Immature natural killer cell (primary cell): ENCODE measurements around the gene RCC2. TPM values are rescaled to one million over a fixed set of nuclear protein-coding genes. Genes with fewer than 3 reads are reported as not detected.
"Not testable (repeated sequence)": the region's sequence is repeated elsewhere in the genome, so short reads cannot be mapped to it uniquely, and the experiment has no call there.

ENCODE experiments used
- DNase-seq, 3 donors: peaks; one replicate each; pipeline ENCODE4 v3.0.0; 2022; ENCODE audit warnings: mixed read lengths in 1 of 3
- H3K27ac Mint-ChIP-seq, 6 donors: one replicate each; pipeline ENCODE4 v1.8.0; 2020; ENCODE audit warnings: mixed read lengths in 6 of 6, mild to moderate bottlenecking in 5 of 6, inconsistent platforms in 4 of 6, moderate library complexity in 3 of 6
- H3K27me3 Mint-ChIP-seq, 3 donors: one replicate each; pipeline ENCODE4 v1.8.0; 2020 to 2021; ENCODE audit warnings: low read depth in 3 of 3, mild to moderate bottlenecking in 3 of 3, mixed read lengths in 3 of 3, moderate library complexity in 3 of 3, inconsistent platforms in 1 of 3
- H3K36me3 Mint-ChIP-seq, 3 donors: one replicate each; pipeline ENCODE4 v1.8.0; 2020; ENCODE audit warnings: mixed read lengths in 3 of 3, inconsistent platforms in 2 of 3, mild to moderate bottlenecking in 2 of 3
- H3K4me1 Mint-ChIP-seq, 2 donors: one replicate each; pipeline ENCODE4 v1.8.0; 2020; ENCODE audit warnings: inconsistent platforms in 2 of 2, mild to moderate bottlenecking in 2 of 2, mixed read lengths in 2 of 2, moderate library complexity in 1 of 2
- H3K4me3 Mint-ChIP-seq, 5 donors: one replicate each; pipeline ENCODE4 v1.8.0; 2020; ENCODE audit warnings: mild to moderate bottlenecking in 5 of 5, mixed read lengths in 5 of 5, inconsistent platforms in 3 of 5, moderate library complexity in 3 of 5
- H3K9me3 Mint-ChIP-seq, 6 donors: one replicate each; pipeline ENCODE4 v1.8.0; 2020; ENCODE audit warnings: mild to moderate bottlenecking in 6 of 6, mixed read lengths in 6 of 6, inconsistent platforms in 4 of 6, moderate library complexity in 3 of 6
- polyA plus RNA-seq, 3 donors: library from polyadenylated mRNA; unstranded; fragments of 300-500 nt; fragmentation: Illumina TruSeq; gene quantifications; one replicate each; pipeline ENCODE4 v1.2.3, GENCODE V29; 2021

The RCC2 gene
- polyA plus RNA-seq, 3 donors from 2014 or later = 22.8 to 35.5 (median 28.1) TPM

DNA sequence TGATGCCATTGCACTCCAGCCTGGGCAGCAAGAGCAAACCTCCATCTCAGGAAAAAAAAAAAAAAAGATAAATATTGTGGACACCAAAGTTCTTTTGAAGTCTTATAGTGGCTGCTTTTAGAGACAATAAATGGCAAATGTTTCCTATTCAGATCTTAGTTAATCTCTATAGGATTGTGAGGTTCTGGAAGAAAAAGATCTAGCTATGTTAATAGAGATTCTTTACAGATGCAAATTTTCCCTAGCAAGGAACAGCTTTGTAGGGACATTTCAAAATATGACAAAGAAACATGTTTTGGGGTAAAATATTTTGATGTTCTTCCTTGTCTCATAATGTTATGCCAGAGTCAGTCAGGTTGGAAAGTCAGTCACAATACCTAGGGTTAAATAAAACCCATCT is 24.5 kb upstream of the RCC2 start:
- DNase-seq = no peak
- Mint-ChIP-seq H3K36me3 (no peaks in the 10 kb centered on the region), H3K4me1 (no peaks in the 10 kb centered on the region), H3K4me3 (no peak overlapping the region), H3K27me3 (peaks cover 0 to 2% (median 1%) of the 10 kb centered on the region in 3 donors), H3K9me3 (no peaks in the 10 kb centered on the region), H3K27ac (no peak overlapping the region)

DNA sequence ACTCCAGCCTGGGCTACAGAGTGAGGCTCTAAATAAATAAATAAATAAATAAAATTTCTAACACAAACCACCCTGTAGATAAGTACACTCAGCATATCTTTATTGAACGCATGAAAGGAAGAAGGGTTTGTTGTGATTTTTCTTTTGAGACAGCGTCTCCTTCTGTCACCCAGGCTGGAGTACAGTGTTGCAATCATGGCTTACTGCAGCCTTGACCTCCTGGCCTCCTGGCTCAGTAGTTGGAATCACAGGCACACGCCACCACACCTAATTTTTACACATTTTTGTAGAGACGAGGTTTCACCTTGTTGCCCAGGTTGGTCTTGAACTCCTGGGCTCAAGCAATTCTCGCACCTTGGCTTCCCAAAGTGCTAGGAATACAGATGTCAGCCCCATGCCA is 23.2 kb upstream of the RCC2 start:
- H3K4me1 Mint-ChIP-seq = no peaks in the 10 kb centered on the region
- no peaks in the 10 kb centered on the region for H3K9me3 Mint-ChIP-seq
- H3K4me3 Mint-ChIP-seq = no peak overlapping the region
- no peak for DNase-seq
- H3K27ac Mint-ChIP-seq = no peak overlapping the region
- H3K36me3 Mint-ChIP-seq = no peaks in the 10 kb centered on the region
- peaks cover 1 to 3% (median 2%) of the 10 kb centered on the region in 3 donors for H3K27me3 Mint-ChIP-seq

DNA sequence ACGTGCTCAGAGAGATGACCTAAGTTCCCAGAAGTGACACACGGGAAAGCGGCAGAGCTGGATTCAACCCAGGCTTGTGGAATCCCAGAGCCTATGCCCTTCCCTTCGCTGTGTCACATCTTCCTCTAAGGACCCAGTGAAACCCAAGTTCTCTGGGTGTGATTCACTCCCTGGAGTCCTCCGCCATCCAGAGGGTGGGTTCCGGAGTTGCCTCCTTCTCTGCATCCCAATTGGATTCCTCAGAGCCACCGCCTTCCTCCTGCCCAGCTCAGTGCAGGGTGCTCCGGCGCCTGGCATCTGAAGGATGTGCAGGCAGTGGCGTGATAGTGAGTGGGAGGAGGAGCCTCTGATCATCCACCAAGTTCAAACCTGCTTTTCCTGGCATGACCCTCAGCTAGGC is 20.7 kb upstream of the RCC2 start:
- no peak overlapping the region for H3K27ac Mint-ChIP-seq
- no peaks in the 10 kb centered on the region for H3K9me3 Mint-ChIP-seq
- no peak overlapping the region for H3K4me3 Mint-ChIP-seq
- no peaks in the 10 kb centered on the region for H3K36me3 Mint-ChIP-seq
- no peak for DNase-seq
- H3K4me1 Mint-ChIP-seq = no peaks in the 10 kb centered on the region
- H3K27me3 Mint-ChIP-seq = peaks cover 1 to 5% (median 2%) of the 10 kb centered on the region in 3 donors

DNA sequence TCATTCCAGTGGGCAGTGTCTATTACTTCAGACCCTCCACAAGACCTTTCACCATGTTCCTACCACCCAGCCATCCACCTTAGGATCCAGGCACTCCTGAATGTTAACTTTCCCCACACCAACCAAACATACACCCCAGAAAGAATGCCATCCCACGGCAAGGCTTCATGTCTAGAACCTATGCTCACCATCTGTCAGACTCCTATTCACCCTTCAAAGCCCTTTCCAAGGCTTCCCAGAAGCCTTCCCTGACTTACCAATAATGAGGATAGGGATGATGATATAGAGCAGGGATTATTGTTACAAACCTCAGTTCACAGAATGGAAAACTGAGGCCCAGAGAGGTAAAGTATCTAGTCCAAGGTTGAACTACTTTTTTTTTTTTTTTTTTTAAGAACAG is 19.3 kb upstream of the RCC2 start:
- H3K27me3 Mint-ChIP-seq = peaks cover 1 to 5% (median 2%) of the 10 kb centered on the region in 3 donors
- no peak overlapping the region for H3K4me3 Mint-ChIP-seq
- H3K27ac Mint-ChIP-seq = no peak overlapping the region
- H3K4me1 Mint-ChIP-seq = no peaks in the 10 kb centered on the region
- no peaks in the 10 kb centered on the region for H3K36me3 Mint-ChIP-seq
- DNase-seq = no peak
- no peaks in the 10 kb centered on the region for H3K9me3 Mint-ChIP-seq

DNA sequence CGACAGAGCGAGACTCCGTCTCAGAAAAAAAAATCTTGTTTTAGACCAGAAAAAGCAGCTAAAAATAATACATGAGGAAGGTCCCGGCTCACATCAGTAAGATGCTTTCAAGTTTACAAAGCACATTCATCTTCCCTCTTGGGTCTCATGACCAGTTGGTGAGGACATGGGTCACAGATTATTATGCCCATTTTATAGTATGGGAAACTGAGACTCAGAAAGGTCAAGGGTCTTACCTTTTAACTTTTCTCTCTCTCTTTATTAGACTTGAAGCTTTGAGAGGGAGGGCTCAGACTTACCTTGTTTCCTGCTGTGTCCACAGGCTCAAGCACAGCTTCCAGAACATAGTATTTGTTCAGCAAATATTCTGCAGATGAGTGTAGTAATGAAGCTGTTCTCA is 13.2 kb upstream of the RCC2 start:
- Mint-ChIP-seq H3K9me3 (no peaks in the 10 kb centered on the region), H3K4me1 (no peaks in the 10 kb centered on the region), H3K4me3 (no peak overlapping the region), H3K36me3 (no peaks in the 10 kb centered on the region), H3K27ac (no peak overlapping the region), H3K27me3 (peaks cover 0 to 3% (median 2%) of the 10 kb centered on the region in 3 donors)
- DNase-seq = no peak

DNA sequence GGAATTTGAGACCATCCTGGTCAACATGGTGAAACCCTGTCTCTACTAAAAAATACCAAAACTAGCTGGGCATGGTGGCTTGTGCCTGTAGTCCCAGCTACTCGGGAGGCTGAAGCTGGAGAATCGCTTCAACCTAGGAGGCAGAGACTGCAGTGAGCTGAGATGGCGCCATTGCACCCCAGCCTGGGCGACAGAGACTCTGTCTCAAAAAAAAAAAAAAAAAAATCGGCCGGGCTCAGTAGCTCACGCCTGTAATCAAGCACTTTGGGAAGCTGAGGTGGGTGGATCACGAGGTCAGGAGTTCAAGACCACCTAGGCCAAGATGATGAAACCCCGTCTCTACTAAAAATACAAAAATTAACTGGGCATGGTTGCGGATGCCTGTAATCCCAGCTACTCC is 12.7 kb upstream of the RCC2 start:
- H3K27ac Mint-ChIP-seq, DNase-seq: not testable (repeated sequence)

DNA sequence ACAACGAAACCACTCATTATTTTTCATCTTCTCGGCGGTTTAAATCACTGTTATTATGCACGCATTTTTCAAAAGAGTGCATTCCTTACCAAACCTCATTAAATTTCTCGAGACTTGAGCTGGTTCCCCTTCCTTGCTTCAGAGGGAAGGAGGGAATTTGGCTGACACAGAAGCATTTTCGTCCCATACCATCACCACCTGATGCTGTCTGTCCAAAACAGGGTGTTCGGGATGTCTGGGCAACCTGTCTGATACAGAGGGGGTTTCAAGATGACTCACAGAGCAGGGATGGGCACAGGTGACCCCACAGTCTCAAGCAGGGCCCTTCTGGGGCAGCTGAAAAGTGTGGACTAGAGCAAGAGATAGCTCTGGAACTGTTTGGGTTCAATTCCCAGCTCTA is 12.3 kb upstream of the RCC2 start:
- Mint-ChIP-seq H3K27me3 (peaks cover 0 to 3% (median 0%) of the 10 kb centered on the region in 3 donors), H3K36me3 (no peaks in the 10 kb centered on the region), H3K9me3 (no peaks in the 10 kb centered on the region), H3K4me3 (no peak overlapping the region), H3K27ac (no peak overlapping the region), H3K4me1 (no peaks in the 10 kb centered on the region)
- DNase-seq = no peak

More for the DNA sequence above, 12.7 kb upstream of the RCC2 start:
- H3K27me3 Mint-ChIP-seq, H3K36me3 Mint-ChIP-seq, H3K4me3 Mint-ChIP-seq, H3K9me3 Mint-ChIP-seq, H3K4me1 Mint-ChIP-seq: not testable (repeated sequence)

DNA sequence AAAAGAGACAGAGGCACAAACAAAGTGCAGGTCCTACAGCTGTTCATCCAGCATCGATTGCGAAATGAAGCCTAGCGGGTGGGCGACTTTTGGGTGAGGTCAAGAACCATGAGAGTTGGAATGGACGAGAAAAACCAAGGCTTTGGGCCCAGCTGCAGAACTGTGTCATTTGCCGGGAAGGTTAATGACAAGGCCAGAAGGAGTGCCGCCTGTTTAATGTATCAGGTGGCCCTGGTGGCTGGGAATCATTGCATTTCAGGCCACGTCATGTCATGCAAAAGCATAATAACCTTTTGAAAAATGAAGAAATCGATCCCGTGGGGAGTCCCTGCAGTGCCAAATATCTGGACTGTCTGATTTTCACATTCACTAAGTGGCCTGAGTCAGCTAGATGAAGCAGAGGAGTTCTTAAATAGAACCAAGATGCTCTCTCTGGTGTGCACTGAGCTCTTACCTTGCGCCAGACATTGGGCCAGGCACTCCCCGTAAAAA is 8.1 kb upstream of the RCC2 start:
- Mint-ChIP-seq H3K27me3 (peaks cover 1 to 3% (median 2%) of the 10 kb centered on the region in 3 donors), H3K9me3 (peaks cover 0 to 3% (median 0%) of the 10 kb centered on the region in 6 donors), H3K27ac (no peak overlapping the region), H3K36me3 (no peaks in the 10 kb centered on the region), H3K4me1 (no peaks in the 10 kb centered on the region), H3K4me3 (no peak overlapping the region)
- no peak for DNase-seq

DNA sequence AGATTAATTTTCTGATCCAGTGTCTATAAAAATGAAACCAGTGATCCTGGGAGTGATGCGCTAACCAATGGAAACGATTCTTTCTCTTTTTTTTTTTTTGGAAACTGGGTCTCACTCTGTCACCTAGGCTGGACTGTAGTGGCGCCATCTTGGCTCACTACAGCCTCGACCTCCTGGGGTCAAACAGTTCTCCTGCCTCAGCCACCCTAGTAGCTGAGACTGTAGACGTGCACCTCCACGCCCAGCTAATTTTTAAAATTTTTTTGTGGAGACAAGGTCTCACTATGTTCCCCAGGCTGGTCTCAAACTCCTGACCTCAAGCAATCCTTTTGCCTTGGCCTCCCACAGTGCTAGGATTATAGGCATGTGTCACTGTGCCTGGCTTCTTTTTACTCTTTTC is 3.4 kb upstream of the RCC2 start:
- DNase-seq = no peak
- Mint-ChIP-seq H3K27me3 (peaks cover 3 to 16% (median 14%) of the 10 kb centered on the region in 3 donors), H3K4me1 (peaks cover 7 to 12% of the 10 kb centered on the region in 2 donors), H3K9me3 (peaks cover 0 to 3% (median 0%) of the 10 kb centered on the region in 6 donors), H3K4me3 (no peak overlapping the region), H3K27ac (no peak overlapping the region), H3K36me3 (no peaks in the 10 kb centered on the region)

DNA sequence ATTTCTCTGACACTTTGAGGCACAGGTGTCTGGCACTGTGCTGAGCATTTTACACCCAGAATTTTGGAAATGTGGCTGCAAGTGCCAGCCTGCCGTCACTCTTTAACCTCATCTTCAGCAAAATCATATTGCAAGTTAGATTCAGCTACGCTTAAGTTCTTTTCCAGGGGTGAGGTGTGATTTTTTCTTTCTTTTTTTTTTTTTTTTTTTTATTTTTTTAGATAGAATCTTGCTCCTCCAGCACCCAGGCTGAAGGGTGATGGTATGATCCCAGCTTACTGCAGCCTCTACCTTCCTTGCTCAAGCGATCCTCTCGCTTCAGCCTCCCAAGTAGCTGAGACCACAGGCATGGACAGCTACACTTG is 2.5 kb upstream of the RCC2 start:
- Mint-ChIP-seq H3K4me3 (no peak overlapping the region), H3K9me3 (peaks cover 0 to 3% (median 0%) of the 10 kb centered on the region in 6 donors), H3K4me1 (peaks cover 12 to 16% of the 10 kb centered on the region in 2 donors), H3K36me3 (no peaks in the 10 kb centered on the region), H3K27ac (no peak overlapping the region), H3K27me3 (peaks cover 3 to 19% (median 18%) of the 10 kb centered on the region in 3 donors)
- DNase-seq = no peak

DNA sequence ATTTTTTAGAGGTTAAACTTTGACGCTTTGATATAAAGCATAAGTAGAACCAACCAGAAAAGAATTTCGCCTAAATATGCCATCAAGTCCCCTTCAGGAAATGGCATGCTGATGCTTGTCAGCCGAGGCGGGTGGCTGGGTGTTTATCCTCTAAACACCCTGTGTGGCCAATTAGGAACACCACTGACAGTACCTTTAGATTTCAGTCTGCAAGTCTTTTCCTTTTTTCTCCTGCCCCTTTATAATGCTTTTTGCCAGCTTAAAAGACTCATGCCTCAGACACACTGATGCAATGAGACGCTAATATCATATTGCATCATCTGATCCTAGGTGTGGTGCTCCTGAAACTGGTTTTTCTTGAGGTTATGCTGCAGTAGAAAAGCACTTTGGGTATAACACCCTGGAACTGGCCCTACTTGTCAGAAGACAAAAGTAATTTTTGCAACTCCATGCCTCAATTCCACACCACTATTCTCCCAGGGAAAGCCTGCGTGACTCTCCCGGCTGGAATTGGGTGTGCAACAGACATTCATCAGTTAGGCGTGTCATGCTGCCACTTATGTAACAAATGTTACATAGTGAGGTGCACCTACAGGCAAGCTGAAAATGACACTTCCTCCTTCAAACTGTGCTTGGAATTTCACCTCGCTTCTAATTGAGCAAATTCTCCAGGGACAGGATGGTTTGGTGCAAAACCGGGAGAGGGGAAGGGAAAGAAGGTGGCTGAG is 2.0 kb upstream of the RCC2 start:
- no peak for DNase-seq
- Mint-ChIP-seq H3K4me3 (peak overlapping the region in 2 of 5 donors; percentile 2 to 13), H3K4me1 (peaks cover 17 to 21% of the 10 kb centered on the region in 2 donors), H3K36me3 (no peaks in the 10 kb centered on the region), H3K27ac (no peak overlapping the region), H3K27me3 (peaks cover 3 to 24% (median 23%) of the 10 kb centered on the region in 3 donors), H3K9me3 (peaks cover 0 to 3% (median 0%) of the 10 kb centered on the region in 6 donors)

DNA sequence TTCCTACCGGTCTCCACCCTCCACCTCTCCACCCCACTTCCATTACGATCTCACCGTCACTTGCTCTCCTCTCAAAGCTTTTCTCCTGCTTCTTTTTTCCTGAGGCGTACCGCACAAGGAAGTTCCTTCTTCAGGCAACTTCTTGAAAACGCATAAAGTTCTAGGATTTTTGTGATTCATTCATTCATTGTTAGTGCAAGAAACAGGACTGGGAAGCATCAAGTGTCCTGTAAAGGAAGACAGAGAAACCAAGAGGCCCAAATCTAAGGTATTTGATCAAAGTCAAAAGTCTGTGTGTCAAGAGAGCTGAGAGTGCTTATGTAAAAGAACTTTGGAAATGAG is 1.3 kb upstream of the RCC2 start:
- peaks cover 3 to 28% (median 24%) of the 10 kb centered on the region in 3 donors for H3K27me3 Mint-ChIP-seq
- peak overlapping the region; percentile 63 to 97 (median 77) for H3K4me3 Mint-ChIP-seq
- H3K27ac Mint-ChIP-seq = peak overlapping the region in 1 of 6 donors; percentile 53
- H3K36me3 Mint-ChIP-seq = no peaks in the 10 kb centered on the region
- no peak for DNase-seq
- peaks cover 0 to 3% (median 0%) of the 10 kb centered on the region in 6 donors for H3K9me3 Mint-ChIP-seq
- peaks cover 23 to 27% of the 10 kb centered on the region in 2 donors for H3K4me1 Mint-ChIP-seq

DNA sequence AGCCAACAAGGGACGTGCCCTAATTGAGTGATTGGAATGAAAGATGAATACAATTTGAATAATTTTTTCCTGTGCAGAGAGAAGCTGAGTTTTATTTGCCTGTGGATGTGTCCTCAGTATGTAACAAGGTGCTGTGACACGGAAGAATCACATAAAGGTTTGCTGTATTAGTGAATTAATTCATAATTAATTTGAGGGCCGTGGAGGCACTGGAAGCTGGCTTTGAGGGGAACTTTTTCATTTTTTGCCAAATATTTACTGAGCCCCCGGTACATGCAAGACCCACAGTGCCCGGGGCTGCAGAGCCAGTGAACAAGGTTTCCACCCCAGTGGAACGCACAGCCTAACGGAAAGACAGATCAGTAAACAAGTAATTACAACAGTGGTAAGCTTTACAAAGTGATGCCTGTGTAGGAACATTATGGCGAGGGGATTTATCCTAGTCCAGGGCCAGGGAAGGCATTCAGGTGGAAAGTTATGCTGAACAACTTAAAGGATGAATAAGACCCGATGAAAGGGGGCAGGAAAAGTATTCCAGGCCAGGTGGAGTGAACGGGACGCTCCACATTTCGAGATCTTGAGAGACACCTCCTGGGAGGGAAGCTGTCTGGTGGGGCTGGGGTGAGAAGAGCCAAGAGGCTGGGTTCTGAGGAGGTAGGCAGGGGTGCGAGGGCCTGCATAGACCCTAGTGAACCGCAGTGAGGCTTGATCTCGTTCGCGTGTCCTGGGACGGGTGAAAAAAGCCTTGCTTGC is 773 bp upstream of the RCC2 start:
- DNase-seq = no peak
- no peaks in the 10 kb centered on the region for H3K36me3 Mint-ChIP-seq
- H3K27ac Mint-ChIP-seq = peak overlapping the region; percentile 7 to 84 (median 80)
- H3K4me3 Mint-ChIP-seq = peak overlapping the region; percentile 75 to 97 (median 80)
- H3K4me1 Mint-ChIP-seq = peaks cover 29 to 33% of the 10 kb centered on the region in 2 donors
- peaks cover 3 to 28% (median 28%) of the 10 kb centered on the region in 3 donors for H3K27me3 Mint-ChIP-seq
- peaks cover 0 to 3% (median 0%) of the 10 kb centered on the region in 6 donors for H3K9me3 Mint-ChIP-seq
